Endothelial cell of umbilical vein (primary cell): ENCODE measurements around the gene METTL9.

Source experiments
- EZH2 ChIP-seq: IDR thresholded peaks from 2 replicates; pipeline ENCODE4 v1.6.1; 2012; ENCODE audit warnings: borderline replicate concordance, low read depth, mild to moderate bottlenecking, moderate library complexity, low read length, inconsistent platforms; ENCODE audit not compliant: severe bottlenecking
- FOS ChIP-seq: IDR thresholded peaks from 2 replicates; pipeline ENCODE4 v1.6.1; 2011; ENCODE audit warnings: mild to moderate bottlenecking, low read length, moderate library complexity, borderline replicate concordance; ENCODE audit not compliant: insufficient read depth
- GATA2 ChIP-seq: IDR thresholded peaks from 2 replicates; pipeline ENCODE4 v1.7.0; 2011; ENCODE audit warnings: low read depth, mild to moderate bottlenecking, moderate library complexity, mixed read lengths, low read length; ENCODE audit not compliant: insufficient read length, insufficient read depth
- JUN ChIP-seq: IDR thresholded peaks from 2 replicates; pipeline ENCODE4 v1.6.1; 2011; ENCODE audit warnings: borderline replicate concordance, low read depth; ENCODE audit not compliant: insufficient read length, insufficient read depth
- POLR2A ChIP-seq: IDR thresholded peaks from 2 replicates; pipeline ENCODE4 v1.6.1; 2012; ENCODE audit warnings: low read depth, mild to moderate bottlenecking, control low read depth, low read length
- POLR2AphosphoS5 ChIP-seq: IDR thresholded peaks from 2 replicates; pipeline ENCODE4 v1.6.1; 2012; ENCODE audit warnings: low read depth, mild to moderate bottlenecking, control low read depth, low read length, moderate library complexity; ENCODE audit not compliant: insufficient read depth
- TF ChIP-seq, protein P1 (sequence below), 2 donors: IDR thresholded peaks; 1 replicate in 1 of 2; 2 replicates in 1 of 2; pipeline ENCODE4 v1.5.1; 2011; ENCODE audit warnings: low read length in 2 of 2, mild to moderate bottlenecking in 2 of 2, moderate library complexity in 2 of 2, control low read depth in 1 of 2, inconsistent platforms in 1 of 2, low read depth in 1 of 2; ENCODE audit not compliant: insufficient read depth in 1 of 2; ENCODE audit errors: extremely low read depth in 1 of 2
- TF ChIP-seq, protein P2 (sequence below): IDR thresholded peaks from 2 replicates; pipeline ENCODE4 v1.6.1; 2011; ENCODE audit not compliant: insufficient read depth, insufficient read length

DNA sequence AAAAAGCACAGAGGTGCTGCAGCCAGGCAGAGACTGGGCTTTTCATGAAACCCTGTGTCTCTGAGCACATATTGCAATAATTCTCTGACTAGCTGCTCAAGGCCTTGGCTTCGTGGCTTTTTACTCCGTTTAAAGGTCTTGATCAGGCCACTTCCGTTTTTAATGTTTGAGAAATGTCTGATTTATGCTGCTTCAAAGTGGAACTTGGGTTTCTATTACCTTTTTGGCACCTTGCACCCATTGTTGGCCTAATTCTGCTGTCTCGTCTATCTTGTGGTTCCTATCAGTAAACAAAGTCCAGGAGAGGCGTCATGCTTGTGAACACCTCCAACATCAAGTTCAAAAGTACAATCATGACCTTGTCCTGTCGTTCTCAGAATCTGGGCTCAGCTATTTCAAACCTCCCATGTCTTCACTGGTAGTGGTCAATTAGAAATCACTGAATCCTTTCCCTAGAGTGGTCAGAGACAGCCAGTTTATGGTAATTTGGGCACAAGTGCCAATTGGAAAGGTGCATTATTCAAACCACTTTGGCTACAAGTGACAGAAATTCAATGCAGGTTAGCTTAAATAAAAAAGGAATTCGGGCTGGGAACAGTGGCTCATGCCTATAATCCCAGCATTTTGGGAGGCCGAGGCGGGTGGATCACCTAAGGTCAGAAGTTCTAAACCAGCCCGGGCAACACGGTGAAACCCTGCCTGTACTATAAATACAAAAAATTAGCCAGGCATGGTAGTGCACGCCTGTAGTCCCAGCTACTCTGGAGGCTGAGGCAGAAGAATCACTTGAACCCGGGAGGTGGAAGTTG lies 33.3 kb upstream of the METTL9 start:
- TF ChIP-seq, protein P1, sequence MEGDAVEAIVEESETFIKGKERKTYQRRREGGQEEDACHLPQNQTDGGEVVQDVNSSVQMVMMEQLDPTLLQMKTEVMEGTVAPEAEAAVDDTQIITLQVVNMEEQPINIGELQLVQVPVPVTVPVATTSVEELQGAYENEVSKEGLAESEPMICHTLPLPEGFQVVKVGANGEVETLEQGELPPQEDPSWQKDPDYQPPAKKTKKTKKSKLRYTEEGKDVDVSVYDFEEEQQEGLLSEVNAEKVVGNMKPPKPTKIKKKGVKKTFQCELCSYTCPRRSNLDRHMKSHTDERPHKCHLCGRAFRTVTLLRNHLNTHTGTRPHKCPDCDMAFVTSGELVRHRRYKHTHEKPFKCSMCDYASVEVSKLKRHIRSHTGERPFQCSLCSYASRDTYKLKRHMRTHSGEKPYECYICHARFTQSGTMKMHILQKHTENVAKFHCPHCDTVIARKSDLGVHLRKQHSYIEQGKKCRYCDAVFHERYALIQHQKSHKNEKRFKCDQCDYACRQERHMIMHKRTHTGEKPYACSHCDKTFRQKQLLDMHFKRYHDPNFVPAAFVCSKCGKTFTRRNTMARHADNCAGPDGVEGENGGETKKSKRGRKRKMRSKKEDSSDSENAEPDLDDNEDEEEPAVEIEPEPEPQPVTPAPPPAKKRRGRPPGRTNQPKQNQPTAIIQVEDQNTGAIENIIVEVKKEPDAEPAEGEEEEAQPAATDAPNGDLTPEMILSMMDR (IDR thresholded peaks at IDR 0.05; ENCODE audit: extremely low read depth in 1 of 2, insufficient read depth in 1 of 2, low read depth in 1 of 2, low read length in 2 of 2) = no peak
- TF ChIP-seq, protein P2, sequence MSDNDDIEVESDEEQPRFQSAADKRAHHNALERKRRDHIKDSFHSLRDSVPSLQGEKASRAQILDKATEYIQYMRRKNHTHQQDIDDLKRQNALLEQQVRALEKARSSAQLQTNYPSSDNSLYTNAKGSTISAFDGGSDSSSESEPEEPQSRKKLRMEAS = no peak
- TF ChIP-seq POLR2AphosphoS5 (no peak), POLR2A (no peak), EZH2 (no peak), JUN (no peak), FOS (no peak), GATA2 (no peak)
